H9 (cell line): Measurements from ENCODE around the gene FUT8. TPM values are rescaled to one million over a fixed set of nuclear protein-coding genes. Genes with fewer than 3 reads are reported as not detected.

Experiments
- DNase-seq: peaks from one replicate; pipeline ENCODE4 v3.0.0-alpha.2; 2017
- H2AFZ ChIP-seq: one replicate; pipeline ENCODE4 v1.6.1; 2013; ENCODE audit warnings: mild to moderate bottlenecking, low read length, control low read depth, moderate library complexity
- H2AK5ac ChIP-seq: 2 replicates; pipeline ENCODE4 v1.6.1; 2013; ENCODE audit warnings: low read length, control low read depth, mixed read lengths; ENCODE audit not compliant: insufficient read length
- H2BK120ac ChIP-seq: one replicate; pipeline ENCODE4 v1.6.1; 2013; ENCODE audit warnings: low read depth, mild to moderate bottlenecking, low read length, control low read depth, inconsistent platforms; ENCODE audit not compliant: poor library complexity, severe bottlenecking
- H2BK12ac ChIP-seq: 2 replicates; pipeline ENCODE4 v1.6.1; 2013; ENCODE audit warnings: low read length, control low read depth, mixed read lengths, low read depth; ENCODE audit not compliant: insufficient read length
- H2BK15ac ChIP-seq: 2 replicates; pipeline ENCODE4 v1.6.1; 2013; ENCODE audit warnings: low read depth, low read length, control low read depth
- H2BK20ac ChIP-seq: one replicate; pipeline ENCODE4 v1.6.1; 2013; ENCODE audit warnings: low read depth, mild to moderate bottlenecking, low read length, control low read depth, inconsistent platforms; ENCODE audit not compliant: poor library complexity, severe bottlenecking
- H2BK5ac ChIP-seq: 2 replicates; pipeline ENCODE4 v1.6.1; 2013; ENCODE audit warnings: low read length, control low read depth, mixed read lengths; ENCODE audit not compliant: insufficient read length
- H3K14ac ChIP-seq: 2 replicates; pipeline ENCODE4 v1.6.1; 2013; ENCODE audit warnings: low read length, control low read depth; ENCODE audit not compliant: insufficient read depth
- H3K18ac ChIP-seq: 2 replicates; pipeline ENCODE4 v1.6.1; 2013; ENCODE audit warnings: low read depth, mild to moderate bottlenecking, mixed read lengths, low read length, control low read depth; ENCODE audit not compliant: insufficient read length
- H3K23ac ChIP-seq: 2 replicates; pipeline ENCODE4 v1.6.1; 2013; ENCODE audit warnings: low read length, control low read depth, mixed read lengths, low read depth; ENCODE audit not compliant: insufficient read length
- H3K23me2 ChIP-seq: 2 replicates; pipeline ENCODE4 v1.6.1; 2013; ENCODE audit warnings: low read depth, mild to moderate bottlenecking, mixed read lengths, low read length, control low read depth; ENCODE audit not compliant: insufficient read length, poor library complexity, severe bottlenecking
- H3K27ac ChIP-seq: 2 replicates; pipeline ENCODE4 v1.5.1; 2013; ENCODE audit warnings: low read length, control low read depth, mixed read lengths, low read depth; ENCODE audit not compliant: insufficient read length
- H3K27me3 ChIP-seq: 2 replicates; pipeline ENCODE4 v1.6.1; 2013; ENCODE audit warnings: low read length, control low read depth, inconsistent platforms; ENCODE audit not compliant: insufficient read depth
- H3K4ac ChIP-seq: 2 replicates; pipeline ENCODE4 v1.6.1; 2013; ENCODE audit warnings: low read depth, mild to moderate bottlenecking, control low read depth, inconsistent platforms, low read length, moderate library complexity
- H3K4me1 ChIP-seq: 2 replicates; pipeline ENCODE4 v1.6.1; 2013; ENCODE audit warnings: low read length, control low read depth, inconsistent platforms; ENCODE audit not compliant: insufficient read depth
- H3K4me2 ChIP-seq: 2 replicates; pipeline ENCODE4 v1.6.1; 2013; ENCODE audit warnings: low read length, control low read depth, mixed read lengths; ENCODE audit not compliant: insufficient read length, insufficient read depth
- H3K56ac ChIP-seq: 2 replicates; pipeline ENCODE4 v1.6.1; 2013; ENCODE audit warnings: low read depth, mild to moderate bottlenecking, mixed read lengths, low read length, control low read depth; ENCODE audit not compliant: insufficient read length
- H3K79me1 ChIP-seq: 2 replicates; pipeline ENCODE4 v1.6.1; 2013; ENCODE audit warnings: low read depth, mild to moderate bottlenecking, moderate library complexity, low read length, control low read depth, inconsistent platforms; ENCODE audit not compliant: insufficient read depth, poor library complexity, severe bottlenecking
- H3K79me2 ChIP-seq: 2 replicates; pipeline ENCODE4 v1.6.1; 2013; ENCODE audit warnings: low read length, control low read depth, inconsistent platforms; ENCODE audit not compliant: insufficient read depth
- H3K9ac ChIP-seq: 2 replicates; pipeline ENCODE4 v1.6.1; 2013; ENCODE audit warnings: low read length, control low read depth, mixed read lengths; ENCODE audit not compliant: insufficient read length; ENCODE audit errors: extremely low read depth
- H3K9me3 ChIP-seq: one replicate; pipeline ENCODE4 v1.6.1; 2013; ENCODE audit warnings: low read depth, low read length, inconsistent platforms; ENCODE audit not compliant: control insufficient read depth
- H3T11ph ChIP-seq: one replicate; pipeline ENCODE4 v1.6.1; 2013; ENCODE audit warnings: mild to moderate bottlenecking, low read length, control low read depth, inconsistent platforms
- H4K20me1 ChIP-seq: one replicate; pipeline ENCODE4 v1.6.1; 2013; ENCODE audit not compliant: control insufficient read depth, insufficient read length, insufficient read depth
- H4K5ac ChIP-seq: 2 replicates; pipeline ENCODE4 v1.6.1; 2013; ENCODE audit warnings: low read depth, mild to moderate bottlenecking, mixed read lengths, low read length, control low read depth; ENCODE audit not compliant: insufficient read length
- H4K8ac ChIP-seq: replicated peaks from 2 replicates; pipeline ENCODE4 v1.6.1; 2013; ENCODE audit warnings: low read length, control low read depth, mixed read lengths, low read depth; ENCODE audit not compliant: insufficient read length
- H4K91ac ChIP-seq: 2 replicates; pipeline ENCODE4 v1.6.1; 2013; ENCODE audit warnings: low read depth, mild to moderate bottlenecking, moderate library complexity, mixed read lengths, low read length, control low read depth; ENCODE audit not compliant: insufficient read length
- H3K27ac Mint-ChIP-seq, 3 experiments: 2 replicates in 2 of 3; 3 replicates in 1 of 3; pipeline ENCODE4 v1.8.0; 2020 to 2021; ENCODE audit warnings: mixed read lengths in 3 of 3, mild to moderate bottlenecking in 1 of 3, moderate library complexity in 1 of 3
- H3K27me3 Mint-ChIP-seq: 2 replicates; pipeline ENCODE4 v1.8.0; 2021; ENCODE audit warnings: low read depth, mild to moderate bottlenecking, moderate library complexity, mixed read lengths
- H3K36me3 Mint-ChIP-seq, 3 experiments: 2 replicates in 2 of 3; 3 replicates in 1 of 3; pipeline ENCODE4 v1.8.0; 2020 to 2021; ENCODE audit warnings: low read depth in 3 of 3, mixed read lengths in 3 of 3; ENCODE audit not compliant: insufficient read depth in 1 of 3
- H3K4me1 Mint-ChIP-seq, 2 experiments: 2 replicates each; pipeline ENCODE4 v1.8.0; 2020; ENCODE audit warnings: mixed read lengths in 2 of 2
- H3K4me3 Mint-ChIP-seq, 2 experiments: 2 replicates in 1 of 2; 3 replicates in 1 of 2; pipeline ENCODE4 v1.8.0; 2020 to 2021; ENCODE audit warnings: mild to moderate bottlenecking in 2 of 2, mixed read lengths in 2 of 2, moderate library complexity in 1 of 2
- H3K9me3 Mint-ChIP-seq, 2 experiments: 2 replicates in 1 of 2; 3 replicates in 1 of 2; pipeline ENCODE4 v1.8.0; 2020; ENCODE audit warnings: mild to moderate bottlenecking in 2 of 2, mixed read lengths in 2 of 2, moderate library complexity in 1 of 2
- WGBS: extraction: QIAGEN DNeasy Blood & Tissue Kit; methylation state at CpG from one replicate; pipeline ENCODE4 v1.1.7; 2013; ENCODE audit warnings: missing lambda C conversion rate, low lambda C conversion rate, mixed read lengths; ENCODE audit not compliant: insufficient read length; ENCODE audit errors: extremely low coverage; 5-methylcytosine and 5-hydroxymethylcytosine counted together
- total RNA-seq: library from RNA; stranded (reverse); gene quantifications from 2 replicates; pipeline ENCODE4 v1.2.1, GENCODE V29; 2021
- TF ChIP-seq, protein P1 (sequence below): fragments of 200-600 bp; sonication (generic); conservative IDR thresholded peaks from 3 replicates; pipeline ENCODE4 v1.8.0; 2021; ENCODE audit warnings: antibody characterized with exemption, mild to moderate bottlenecking

The FUT8 gene
- total RNA-seq, 1 experiment from 2014 or later, result 44.3 TPM

DNA sequence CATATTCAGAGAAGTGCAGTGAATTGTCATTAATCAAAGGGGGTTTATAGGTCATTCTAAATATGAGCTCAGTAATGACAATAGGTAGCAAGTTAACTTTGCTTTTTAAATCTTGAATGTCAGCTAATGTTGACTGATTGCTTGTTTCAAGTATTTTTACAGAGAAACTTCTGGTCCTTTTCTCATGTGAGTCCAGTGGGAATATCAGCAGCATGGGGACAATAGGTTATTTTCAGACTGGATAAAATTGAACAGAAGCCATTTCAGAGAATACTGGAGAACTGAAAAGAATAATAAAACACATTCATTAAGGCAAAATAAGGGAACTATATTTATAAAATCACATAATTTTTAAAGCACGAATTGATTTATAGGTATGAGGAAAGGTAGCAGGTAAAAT lies 78.7 kb downstream of the FUT8 start:
- no peak overlapping the region for H3K23ac ChIP-seq
- TF ChIP-seq, protein P1, sequence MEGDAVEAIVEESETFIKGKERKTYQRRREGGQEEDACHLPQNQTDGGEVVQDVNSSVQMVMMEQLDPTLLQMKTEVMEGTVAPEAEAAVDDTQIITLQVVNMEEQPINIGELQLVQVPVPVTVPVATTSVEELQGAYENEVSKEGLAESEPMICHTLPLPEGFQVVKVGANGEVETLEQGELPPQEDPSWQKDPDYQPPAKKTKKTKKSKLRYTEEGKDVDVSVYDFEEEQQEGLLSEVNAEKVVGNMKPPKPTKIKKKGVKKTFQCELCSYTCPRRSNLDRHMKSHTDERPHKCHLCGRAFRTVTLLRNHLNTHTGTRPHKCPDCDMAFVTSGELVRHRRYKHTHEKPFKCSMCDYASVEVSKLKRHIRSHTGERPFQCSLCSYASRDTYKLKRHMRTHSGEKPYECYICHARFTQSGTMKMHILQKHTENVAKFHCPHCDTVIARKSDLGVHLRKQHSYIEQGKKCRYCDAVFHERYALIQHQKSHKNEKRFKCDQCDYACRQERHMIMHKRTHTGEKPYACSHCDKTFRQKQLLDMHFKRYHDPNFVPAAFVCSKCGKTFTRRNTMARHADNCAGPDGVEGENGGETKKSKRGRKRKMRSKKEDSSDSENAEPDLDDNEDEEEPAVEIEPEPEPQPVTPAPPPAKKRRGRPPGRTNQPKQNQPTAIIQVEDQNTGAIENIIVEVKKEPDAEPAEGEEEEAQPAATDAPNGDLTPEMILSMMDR, result no peak
- no peak overlapping the region for H3T11ph ChIP-seq
- H2BK12ac ChIP-seq, result no peak overlapping the region
- no peak overlapping the region for H4K91ac ChIP-seq
- no peak overlapping the region for H3K27ac ChIP-seq
- H4K8ac ChIP-seq, result no peak overlapping the region
- no peak overlapping the region for H3K56ac ChIP-seq
- no peak overlapping the region for H3K4ac ChIP-seq
- H3K4me2 ChIP-seq, result no peak overlapping the region
- Mint-ChIP-seq H3K27me3 (peaks cover under 1% of the 10 kb centered on the region), H3K9me3 (peaks cover 1 to 3% of the 10 kb centered on the region in 2 experiments), H3K4me1 (peaks cover 28 to 41% of the 10 kb centered on the region in 2 experiments), H3K36me3 (peaks cover 2 to 15% (median 3%) of the 10 kb centered on the region in 3 experiments; a peak in 6 of 7 replicates), H3K27ac (no peak overlapping the region), H3K4me3 (no peak overlapping the region)
- H4K5ac ChIP-seq, result no peak overlapping the region
- H2AK5ac ChIP-seq, result no peak overlapping the region
- no peak overlapping the region for H3K9ac ChIP-seq
- H2BK20ac ChIP-seq, result no peak overlapping the region
- H3K4me1 ChIP-seq, result no peaks in the 10 kb centered on the region; the same call in 1 of the 2 replicates
- no peaks in the 10 kb centered on the region for H3K27me3 ChIP-seq
- no peaks in the 10 kb centered on the region for H4K20me1 ChIP-seq
- H3K79me1 ChIP-seq, result no peaks in the 10 kb centered on the region
- no peak overlapping the region for H2AFZ ChIP-seq
- no peak overlapping the region for H3K14ac ChIP-seq
- H3K79me2 ChIP-seq, result no peaks in the 10 kb centered on the region
- no peak overlapping the region for H2BK5ac ChIP-seq
- no peak overlapping the region for H3K18ac ChIP-seq
- DNase-seq, result no peak
- H2BK15ac ChIP-seq, result no peak overlapping the region
- H2BK120ac ChIP-seq, result no peak overlapping the region
- no peaks in the 10 kb centered on the region for H3K23me2 ChIP-seq
- WGBS, result 100% methylated on average over 1 of the region's 1 CpG
- H3K9me3 ChIP-seq, result no peaks in the 10 kb centered on the region
